Hypothalamus (tissue), 51 donors: ENCODE results near the gene CUL7.
"Not testable (repeated sequence)": the region's sequence is repeated elsewhere in the genome, so short reads cannot be mapped to it uniquely, and the experiment has no call there.

Source experiments
- DNase-seq, 51 donors: peaks; one replicate each; lab custom pipeline; 2025; lab: John Stamatoyannopoulos, UW

CUL7 gene

GRCh38 chr6:43053545-43054205 is at the start of gene CUL7:
Gene CUL7, minus strand, starts transcription at chr6:43053851. Its CDS starts 1,063 bp downstream, at chr6:43052788.
- DNase-seq: peak in 49 of 51 donors; percentile 14 to 84 (median 64)

- DNase-seq: no peak
Observed at GRCh38 chr6:43101497-43101896, 47.8 kb upstream of the CUL7 start.

GRCh38 chr6:43097502-43097901 is 43.9 kb upstream of the CUL7 start:
- DNase-seq: no peak

- DNase-seq: no peak
Observed at GRCh38 chr6:43097098-43097489, 43.4 kb upstream of the CUL7 start.

- peak in 12 of 51 donors; percentile 4 to 48 (median 22) for DNase-seq
Observed at GRCh38 chr6:43096451-43097097, 42.9 kb upstream of the CUL7 start.

- DNase-seq: no peak
Observed at GRCh38 chr6:43095939-43096338, 42.3 kb upstream of the CUL7 start.

GRCh38 chr6:43093436-43094289 is 40.0 kb upstream of the CUL7 start:
- peak in 4 of 51 donors; percentile 4 to 25 (median 18) for DNase-seq

- no peak for DNase-seq
Observed at GRCh38 chr6:43092635-43093034, 39.0 kb upstream of the CUL7 start.

GRCh38 chr6:43091436-43091991 is 37.9 kb upstream of the CUL7 start:
- no peak for DNase-seq

GRCh38 chr6:43091020-43091419 is 37.4 kb upstream of the CUL7 start:
- no peak for DNase-seq

GRCh38 chr6:43090559-43090956 is 36.9 kb upstream of the CUL7 start:
- no peak for DNase-seq

GRCh38 chr6:43089874-43090558 is 36.4 kb upstream of the CUL7 start:
- no peak for DNase-seq

- no peak for DNase-seq
Observed at GRCh38 chr6:43089467-43089866, 35.8 kb upstream of the CUL7 start.

- DNase-seq: no peak
Observed at GRCh38 chr6:43088654-43089056, 35.0 kb upstream of the CUL7 start.

- DNase-seq: no peak
Observed at GRCh38 chr6:43086022-43086658, 32.5 kb upstream of the CUL7 start.

GRCh38 chr6:43082806-43083655 is 29.4 kb upstream of the CUL7 start:
- no peak for DNase-seq

GRCh38 chr6:43081922-43082321 is 28.3 kb upstream of the CUL7 start:
- DNase-seq: not testable (repeated sequence)

- DNase-seq: no peak
Observed at GRCh38 chr6:43081043-43081442, 27.4 kb upstream of the CUL7 start.

GRCh38 chr6:43078691-43079090 is 25.0 kb upstream of the CUL7 start:
- DNase-seq: no peak
